Retinal pigment epithelial cell (primary cell): Measurements from ENCODE around the gene ARL8B.

Source experiments
- DNase-seq: peaks from one replicate; pipeline ENCODE4 v3.0.0-alpha.2; 2010; ENCODE audit warnings: low read depth
- H3K4me3 ChIP-seq: 2 replicates; pipeline ENCODE4 v1.5.1; 2011; ENCODE audit warnings: mild to moderate bottlenecking, low read length, control low read depth, moderate library complexity
- TF ChIP-seq, protein P1 (sequence below): conservative IDR thresholded peaks from 2 replicates; pipeline ENCODE4 v1.5.1; 2011; ENCODE audit warnings: low read depth, low read length, control low read depth, inconsistent platforms

The ARL8B gene

DNA sequence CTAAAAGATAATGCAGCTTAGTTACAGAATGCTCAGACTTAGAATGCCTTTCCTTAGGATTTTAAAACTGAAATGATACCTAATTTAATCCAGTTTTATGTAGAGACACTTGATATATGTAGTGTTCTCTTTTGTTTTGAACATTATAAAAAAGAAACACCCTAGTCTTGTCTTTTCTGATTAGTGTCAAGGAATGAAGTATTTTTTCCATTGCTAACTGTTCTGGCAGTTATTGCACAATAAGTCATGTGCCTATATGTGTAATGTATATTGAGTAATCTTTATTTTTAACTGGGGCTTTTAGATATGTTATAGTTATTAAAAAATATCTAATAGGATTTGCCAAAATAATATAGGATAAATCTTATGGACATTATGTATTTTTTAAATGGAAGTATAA, 4.5 kb downstream of the ARL8B start:
- H3K4me3 ChIP-seq, result no peak overlapping the region
- TF ChIP-seq, protein P1, sequence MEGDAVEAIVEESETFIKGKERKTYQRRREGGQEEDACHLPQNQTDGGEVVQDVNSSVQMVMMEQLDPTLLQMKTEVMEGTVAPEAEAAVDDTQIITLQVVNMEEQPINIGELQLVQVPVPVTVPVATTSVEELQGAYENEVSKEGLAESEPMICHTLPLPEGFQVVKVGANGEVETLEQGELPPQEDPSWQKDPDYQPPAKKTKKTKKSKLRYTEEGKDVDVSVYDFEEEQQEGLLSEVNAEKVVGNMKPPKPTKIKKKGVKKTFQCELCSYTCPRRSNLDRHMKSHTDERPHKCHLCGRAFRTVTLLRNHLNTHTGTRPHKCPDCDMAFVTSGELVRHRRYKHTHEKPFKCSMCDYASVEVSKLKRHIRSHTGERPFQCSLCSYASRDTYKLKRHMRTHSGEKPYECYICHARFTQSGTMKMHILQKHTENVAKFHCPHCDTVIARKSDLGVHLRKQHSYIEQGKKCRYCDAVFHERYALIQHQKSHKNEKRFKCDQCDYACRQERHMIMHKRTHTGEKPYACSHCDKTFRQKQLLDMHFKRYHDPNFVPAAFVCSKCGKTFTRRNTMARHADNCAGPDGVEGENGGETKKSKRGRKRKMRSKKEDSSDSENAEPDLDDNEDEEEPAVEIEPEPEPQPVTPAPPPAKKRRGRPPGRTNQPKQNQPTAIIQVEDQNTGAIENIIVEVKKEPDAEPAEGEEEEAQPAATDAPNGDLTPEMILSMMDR, result no peak
- no peak for DNase-seq

DNA sequence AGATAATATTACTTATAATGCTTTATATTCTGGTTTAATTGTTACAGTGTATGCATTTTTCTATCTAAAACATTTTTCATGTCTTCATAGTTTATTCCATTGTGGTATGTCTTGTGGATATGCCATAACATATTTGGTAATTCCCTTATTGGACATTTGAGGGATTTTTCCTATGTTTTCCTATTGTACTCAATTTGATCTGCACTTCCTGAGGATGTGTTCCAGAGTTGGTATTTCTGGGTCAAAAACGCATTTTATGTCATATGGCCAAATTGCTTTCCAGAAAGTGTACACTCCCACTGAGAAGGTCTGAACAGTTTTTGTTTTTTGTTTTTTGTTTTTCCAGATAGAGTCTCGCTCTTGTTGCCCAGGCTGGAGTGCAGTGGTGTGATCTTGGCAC, 6.8 kb downstream of the ARL8B start:
- TF ChIP-seq, protein P1, result no peak
- no peak for DNase-seq
- H3K4me3 ChIP-seq, result no peak overlapping the region

DNA sequence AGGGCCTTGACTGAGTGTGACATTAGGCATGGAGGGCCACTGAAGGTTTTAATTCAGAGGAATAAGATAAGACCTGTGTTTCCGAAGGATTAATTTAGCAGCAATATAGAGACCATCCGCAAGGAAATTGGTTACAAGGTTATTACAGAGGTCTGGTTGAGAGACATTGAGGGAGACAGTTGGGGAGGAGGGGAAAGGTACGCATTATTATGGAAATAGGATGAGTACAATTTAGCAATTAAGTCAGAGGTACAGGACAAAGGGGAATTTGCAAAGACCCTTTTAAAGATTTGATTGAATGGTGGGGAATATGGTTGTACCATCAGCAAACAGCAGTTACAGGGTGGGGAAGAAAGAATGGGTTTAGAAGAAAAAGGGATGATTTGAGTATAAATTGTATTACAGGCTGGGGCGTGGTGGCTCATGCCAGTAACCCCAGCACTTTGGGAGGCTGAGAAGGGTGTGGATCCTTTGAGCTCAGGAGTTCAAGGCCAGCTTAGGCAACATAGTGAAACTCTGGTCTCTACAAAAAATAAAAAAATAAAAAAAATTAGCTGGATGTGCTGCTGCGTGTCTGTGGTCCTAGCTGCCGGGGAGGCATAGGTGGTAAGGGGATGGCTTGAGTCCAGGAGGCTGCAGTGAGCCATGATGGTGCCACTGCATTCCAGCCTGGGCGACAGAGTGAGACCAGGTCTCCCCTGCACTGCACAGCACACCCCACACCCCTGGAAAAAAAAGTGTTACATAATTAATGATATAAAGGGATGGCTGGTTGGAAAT, 11.3 kb downstream of the ARL8B start:
- H3K4me3 ChIP-seq, result no peak overlapping the region
- TF ChIP-seq, protein P1, result no peak
- DNase-seq, result no peak

DNA sequence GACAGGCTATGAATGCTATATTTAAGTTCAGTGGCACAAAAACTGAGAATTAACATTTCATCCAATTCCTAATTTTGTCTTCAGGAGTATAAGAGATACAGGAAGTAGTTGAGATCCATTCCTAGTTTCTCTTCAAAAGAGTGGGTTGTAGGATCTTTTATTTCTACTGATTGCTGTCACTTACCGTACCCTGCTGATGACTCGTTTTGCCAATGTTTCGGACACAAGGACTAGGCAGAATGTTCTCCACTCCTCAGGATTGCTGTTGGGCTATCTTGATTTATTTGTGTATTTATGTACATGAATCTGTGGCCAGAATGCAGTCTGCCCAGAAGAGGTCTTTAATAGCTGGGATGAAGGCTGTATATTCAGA, 11.9 kb downstream of the ARL8B start:
- TF ChIP-seq, protein P1, result no peak
- H3K4me3 ChIP-seq, result no peak overlapping the region

DNA sequence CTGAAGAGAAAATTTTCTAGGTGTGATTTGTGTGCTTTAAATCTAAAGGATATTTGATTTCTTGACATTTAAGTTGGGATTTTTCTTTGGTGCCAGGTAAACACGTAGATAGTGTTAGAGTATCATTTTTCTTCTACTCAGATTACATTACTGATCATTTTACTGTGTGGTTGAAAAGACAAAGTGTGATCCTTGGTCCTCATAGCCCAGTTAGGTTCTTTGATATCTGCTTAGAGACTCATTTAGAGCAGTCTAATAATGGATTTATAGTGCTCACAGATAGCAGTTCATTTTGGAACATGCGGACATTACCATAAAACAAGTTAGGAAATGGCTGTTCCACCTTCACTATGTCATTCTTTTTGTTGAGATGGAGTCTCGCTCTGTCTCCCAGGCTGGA, 12.4 kb downstream of the ARL8B start:
- no peak for DNase-seq
- TF ChIP-seq, protein P1, result no peak
- no peak overlapping the region for H3K4me3 ChIP-seq

More for the DNA sequence above, 11.9 kb downstream of the ARL8B start:
- no peak for DNase-seq

DNA sequence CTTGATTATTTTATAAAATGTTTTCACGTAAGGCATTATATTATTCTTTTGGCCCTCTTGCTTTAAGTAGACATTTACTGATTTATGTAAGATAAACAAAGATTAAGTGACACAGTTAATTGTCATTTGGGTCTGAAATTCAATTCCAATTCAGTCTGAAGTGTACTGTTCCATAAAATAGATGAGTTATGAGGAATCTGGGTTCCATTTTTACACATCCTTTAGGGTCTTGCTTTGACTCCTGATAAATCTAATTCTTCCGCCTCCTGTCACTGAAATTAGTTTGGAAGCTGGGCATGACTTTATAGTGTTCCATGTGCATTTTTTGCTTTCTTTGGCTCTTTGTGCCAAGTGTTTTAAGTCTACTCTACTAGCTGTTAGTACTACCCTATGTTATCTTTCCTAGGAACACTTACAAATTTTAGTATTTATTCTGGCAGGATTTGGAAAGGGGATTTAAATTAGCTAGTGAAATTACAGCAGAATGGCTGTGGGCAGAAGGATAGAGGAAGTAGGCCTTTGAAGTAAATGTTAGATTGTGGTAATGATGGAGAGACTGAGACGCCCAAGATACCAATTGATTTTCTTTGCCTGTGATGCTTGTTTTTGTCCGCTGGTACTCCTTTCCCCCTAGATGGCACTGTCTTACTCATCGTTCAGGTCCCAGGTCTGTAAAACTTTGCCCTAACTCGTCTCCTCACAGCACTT, 14.3 kb downstream of the ARL8B start:
- DNase-seq, result no peak
- no peak overlapping the region for H3K4me3 ChIP-seq
- TF ChIP-seq, protein P1, result peak; percentile 49
